Parathyroid adenoma (tissue), 2 donors: ENCODE results near the gene OR2A14.

Experiments used
- H2AFZ ChIP-seq: fragments of 300-600 bp; sonication (generic); one replicate; pipeline ENCODE4 v1.7.0; 2017; ENCODE audit warnings: antibody characterized with exemption, mild to moderate bottlenecking
- H3K27ac ChIP-seq: fragments of 300-600 bp; sonication (generic); one replicate; pipeline ENCODE4 v1.7.0; 2017
- H3K27me3 ChIP-seq: fragments of 300-600 bp; sonication (generic); one replicate; pipeline ENCODE4 v1.7.0; 2017; ENCODE audit warnings: low read length; ENCODE audit not compliant: control insufficient read depth, insufficient read depth
- H3K36me3 ChIP-seq: fragments of 300-600 bp; sonication (generic); one replicate; pipeline ENCODE4 v1.7.0; 2017; ENCODE audit warnings: low read length; ENCODE audit not compliant: control insufficient read depth, insufficient read depth
- H3K4me1 ChIP-seq: fragments of 300-600 bp; sonication (generic); one replicate; pipeline ENCODE4 v1.7.0; 2017; ENCODE audit warnings: control low read depth
- H3K4me2 ChIP-seq: fragments of 300-600 bp; sonication (generic); one replicate; pipeline ENCODE4 v1.7.0; 2017; ENCODE audit warnings: low read length
- H3K4me3 ChIP-seq: fragments of 300-600 bp; sonication (generic); one replicate; pipeline ENCODE4 v1.7.0; 2017; ENCODE audit warnings: low read depth, low read length
- H3K79me2 ChIP-seq: fragments of 300-600 bp; sonication (generic); one replicate; pipeline ENCODE4 v1.7.0; 2017; ENCODE audit warnings: control low read depth
- H3K9ac ChIP-seq: fragments of 300-600 bp; sonication (generic); one replicate; pipeline ENCODE4 v1.7.0; 2017; ENCODE audit warnings: mild to moderate bottlenecking
- H3K9me3 ChIP-seq: fragments of 300-600 bp; sonication (generic); one replicate; pipeline ENCODE4 v1.7.0; 2017; ENCODE audit warnings: low read length; ENCODE audit not compliant: control insufficient read depth
- TF ChIP-seq, protein P1 (sequence below): fragments of 300-600 bp; sonication (generic); IDR thresholded peaks from one replicate; pipeline ENCODE4 v1.7.0; 2017; ENCODE audit warnings: antibody characterized with exemption, mild to moderate bottlenecking
- donor health status: primary hyperparathyroidism.

The OR2A14 gene, protein sequence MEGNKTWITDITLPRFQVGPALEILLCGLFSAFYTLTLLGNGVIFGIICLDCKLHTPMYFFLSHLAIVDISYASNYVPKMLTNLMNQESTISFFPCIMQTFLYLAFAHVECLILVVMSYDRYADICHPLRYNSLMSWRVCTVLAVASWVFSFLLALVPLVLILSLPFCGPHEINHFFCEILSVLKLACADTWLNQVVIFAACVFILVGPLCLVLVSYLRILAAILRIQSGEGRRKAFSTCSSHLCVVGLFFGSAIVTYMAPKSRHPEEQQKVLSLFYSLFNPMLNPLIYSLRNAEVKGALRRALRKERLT

GRCh38 chr7:144122876-144123275 is at the start of gene OR2A14:
Gene OR2A14 (plus strand): TSS chr7:144123176. CDS start chr7:144129113, 5,937 bp downstream.
- Histone ChIP-seq H3K4me2 (no peak within 1 kb of the TSS), H2AFZ (no peak within 1 kb of the TSS), H3K4me1 (no peaks in the 10 kb centered on the region), H3K27me3 (no peaks in the 10 kb centered on the region), H3K9me3 (no peaks in the 10 kb centered on the region), H3K36me3 (no peaks in the 10 kb centered on the region), H3K27ac (no peak within 1 kb of the TSS), H3K4me3 (no peak within 1 kb of the TSS), H3K9ac (no peak within 1 kb of the TSS), H3K79me2 (no peaks in the 10 kb centered on the region)
- TF ChIP-seq, protein P1, sequence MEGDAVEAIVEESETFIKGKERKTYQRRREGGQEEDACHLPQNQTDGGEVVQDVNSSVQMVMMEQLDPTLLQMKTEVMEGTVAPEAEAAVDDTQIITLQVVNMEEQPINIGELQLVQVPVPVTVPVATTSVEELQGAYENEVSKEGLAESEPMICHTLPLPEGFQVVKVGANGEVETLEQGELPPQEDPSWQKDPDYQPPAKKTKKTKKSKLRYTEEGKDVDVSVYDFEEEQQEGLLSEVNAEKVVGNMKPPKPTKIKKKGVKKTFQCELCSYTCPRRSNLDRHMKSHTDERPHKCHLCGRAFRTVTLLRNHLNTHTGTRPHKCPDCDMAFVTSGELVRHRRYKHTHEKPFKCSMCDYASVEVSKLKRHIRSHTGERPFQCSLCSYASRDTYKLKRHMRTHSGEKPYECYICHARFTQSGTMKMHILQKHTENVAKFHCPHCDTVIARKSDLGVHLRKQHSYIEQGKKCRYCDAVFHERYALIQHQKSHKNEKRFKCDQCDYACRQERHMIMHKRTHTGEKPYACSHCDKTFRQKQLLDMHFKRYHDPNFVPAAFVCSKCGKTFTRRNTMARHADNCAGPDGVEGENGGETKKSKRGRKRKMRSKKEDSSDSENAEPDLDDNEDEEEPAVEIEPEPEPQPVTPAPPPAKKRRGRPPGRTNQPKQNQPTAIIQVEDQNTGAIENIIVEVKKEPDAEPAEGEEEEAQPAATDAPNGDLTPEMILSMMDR: no peak

- Histone ChIP-seq H3K9me3 (no peaks in the 10 kb centered on the region), H3K4me1 (no peaks in the 10 kb centered on the region), H2AFZ (no peak overlapping the region), H3K36me3 (no peaks in the 10 kb centered on the region), H3K4me2 (no peak overlapping the region), H3K27me3 (no peaks in the 10 kb centered on the region), H3K79me2 (no peaks in the 10 kb centered on the region), H3K27ac (no peak overlapping the region), H3K9ac (no peak overlapping the region), H3K4me3 (no peak overlapping the region)
- TF ChIP-seq, protein P1: no peak
Measured at GRCh38 chr7:144074374-144074773, 48.6 kb upstream of the OR2A14 start.

- no peak within 1 kb of the TSS for H3K9ac ChIP-seq
- no peak within 1 kb of the TSS for H3K4me3 ChIP-seq
- H3K9me3 ChIP-seq: no peaks in the 10 kb centered on the region
- no peak within 1 kb of the TSS for H2AFZ ChIP-seq
- no peak within 1 kb of the TSS for H3K27ac ChIP-seq
- H3K36me3 ChIP-seq: no peaks in the 10 kb centered on the region
- no peaks in the 10 kb centered on the region for H3K79me2 ChIP-seq
- no peaks in the 10 kb centered on the region for H3K4me1 ChIP-seq
- TF ChIP-seq, protein P1: no peak
- H3K4me2 ChIP-seq: no peak within 1 kb of the TSS
- no peaks in the 10 kb centered on the region for H3K27me3 ChIP-seq
Measured at GRCh38 chr7:144085978-144086377, 37.0 kb upstream of the OR2A14 start, which contains the start of gene OR2A12. Gene OR2A12 (plus strand): TSS chr7:144086278. CDS start chr7:144095108, 8,830 bp downstream.

GRCh38 chr7:144086730-144087129 is 36.2 kb upstream of the OR2A14 start:
- no peaks in the 10 kb centered on the region for H3K36me3 ChIP-seq
- no peak overlapping the region for H3K4me2 ChIP-seq
- TF ChIP-seq, protein P1: no peak

GRCh38 chr7:144087230-144087629 is 35.7 kb upstream of the OR2A14 start:
- H3K4me2 ChIP-seq: no peak overlapping the region
- no peaks in the 10 kb centered on the region for H3K4me1 ChIP-seq
- no peak overlapping the region for H3K27ac ChIP-seq
- no peaks in the 10 kb centered on the region for H3K79me2 ChIP-seq
- H3K9ac ChIP-seq: no peak overlapping the region
- H3K9me3 ChIP-seq: no peaks in the 10 kb centered on the region
- no peak overlapping the region for H2AFZ ChIP-seq
- no peaks in the 10 kb centered on the region for H3K27me3 ChIP-seq
- no peaks in the 10 kb centered on the region for H3K36me3 ChIP-seq
- TF ChIP-seq, protein P1: no peak
- no peak overlapping the region for H3K4me3 ChIP-seq

More at GRCh38 chr7:144086730-144087129, 36.2 kb upstream of the OR2A14 start:
- no peak overlapping the region for H3K27ac ChIP-seq
- H3K4me3 ChIP-seq: no peak overlapping the region
- H3K9me3 ChIP-seq: no peaks in the 10 kb centered on the region
- H3K9ac ChIP-seq: no peak overlapping the region
- H3K79me2 ChIP-seq: no peaks in the 10 kb centered on the region
- no peak overlapping the region for H2AFZ ChIP-seq
- H3K4me1 ChIP-seq: no peaks in the 10 kb centered on the region
- H3K27me3 ChIP-seq: no peaks in the 10 kb centered on the region
